Peyer's patch (tissue), 4 donors: Measurements from ENCODE around the gene OR2T27.

Experiments used
- POLR2A ChIP-seq, 2 donors: fragments of 450-650 bp; IDR thresholded peaks; one replicate each; pipeline ENCODE4 v1.5.1; 2017; ENCODE audit warnings: antibody characterized with exemption in 2 of 2, mild to moderate bottlenecking in 2 of 2, moderate library complexity in 2 of 2
- TF ChIP-seq, protein P1 (sequence below), 6 experiments: fragments of 450-650 bp in 4 of 6; fragments of 200-600 bp in 2 of 6; sonication (generic) in 1 of 6; IDR thresholded peaks; one replicate each; pipeline ENCODE4 v1.5.1; 2017 to 2019; ENCODE audit warnings: antibody characterized with exemption in 6 of 6, mild to moderate bottlenecking in 3 of 6, moderate library complexity in 1 of 6

DNA sequence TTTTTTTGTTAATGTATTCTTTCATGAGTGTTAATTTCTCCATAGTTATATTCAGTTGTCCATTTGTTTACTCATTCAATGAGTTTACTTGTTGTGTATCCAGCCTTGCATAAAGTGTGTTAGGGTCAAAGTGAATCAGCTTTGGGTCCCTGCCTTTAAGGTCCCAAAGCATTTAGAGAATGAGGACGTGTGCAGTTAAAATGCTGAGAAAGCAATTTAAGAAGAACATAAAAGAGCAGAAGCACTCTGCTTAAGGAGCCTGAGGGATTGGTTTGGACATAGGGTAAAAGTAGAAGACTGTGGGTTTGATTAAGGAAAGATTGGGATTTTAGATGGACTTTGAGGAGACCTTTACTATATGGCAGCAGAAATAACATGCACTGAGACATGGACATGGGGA lies 43.8 kb upstream of the OR2T27 start:
- TF ChIP-seq, protein P1, sequence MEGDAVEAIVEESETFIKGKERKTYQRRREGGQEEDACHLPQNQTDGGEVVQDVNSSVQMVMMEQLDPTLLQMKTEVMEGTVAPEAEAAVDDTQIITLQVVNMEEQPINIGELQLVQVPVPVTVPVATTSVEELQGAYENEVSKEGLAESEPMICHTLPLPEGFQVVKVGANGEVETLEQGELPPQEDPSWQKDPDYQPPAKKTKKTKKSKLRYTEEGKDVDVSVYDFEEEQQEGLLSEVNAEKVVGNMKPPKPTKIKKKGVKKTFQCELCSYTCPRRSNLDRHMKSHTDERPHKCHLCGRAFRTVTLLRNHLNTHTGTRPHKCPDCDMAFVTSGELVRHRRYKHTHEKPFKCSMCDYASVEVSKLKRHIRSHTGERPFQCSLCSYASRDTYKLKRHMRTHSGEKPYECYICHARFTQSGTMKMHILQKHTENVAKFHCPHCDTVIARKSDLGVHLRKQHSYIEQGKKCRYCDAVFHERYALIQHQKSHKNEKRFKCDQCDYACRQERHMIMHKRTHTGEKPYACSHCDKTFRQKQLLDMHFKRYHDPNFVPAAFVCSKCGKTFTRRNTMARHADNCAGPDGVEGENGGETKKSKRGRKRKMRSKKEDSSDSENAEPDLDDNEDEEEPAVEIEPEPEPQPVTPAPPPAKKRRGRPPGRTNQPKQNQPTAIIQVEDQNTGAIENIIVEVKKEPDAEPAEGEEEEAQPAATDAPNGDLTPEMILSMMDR (IDR thresholded peaks at IDR 0.05), result no peak
- TF ChIP-seq POLR2A (IDR thresholded peaks at IDR 0.05), result no peak
